OCI-LY3 (cell line): Measurements from ENCODE around the gene CPED1.

Experiments
- H2AFZ ChIP-seq: fragments of 200-600, 300-600 bp; shearing (Covaris generic); 2 replicates; pipeline ENCODE4 v1.6.0; 2014; ENCODE audit warnings: antibody characterized with exemption, low read depth, low read length
- H3K27ac ChIP-seq: fragments of 200-600, 300-600 bp; sonication (generic); 2 replicates; pipeline ENCODE4 v1.5.1; 2014; ENCODE audit warnings: mild to moderate bottlenecking, low read length, moderate library complexity, mixed read lengths
- H3K27me3 ChIP-seq: fragments of 200-600, 300-600 bp; sonication (generic); 2 replicates; pipeline ENCODE4 v1.6.1; 2014; ENCODE audit warnings: low read depth, low read length, mixed read lengths
- H3K36me3 ChIP-seq: fragments of 200-600, 300-600 bp; sonication (generic); replicated peaks from 2 replicates; pipeline ENCODE3; 2014; ENCODE audit warnings: low read depth, low read length, mixed read lengths
- H3K4me1 ChIP-seq: fragments of 300-600, 200-600 bp; sonication (generic); 2 replicates; pipeline ENCODE4 v1.6.1; 2014; ENCODE audit warnings: low read length, mixed read lengths
- H3K4me2 ChIP-seq: fragments of 200-600, 300-600 bp; sonication (generic); 2 replicates; pipeline ENCODE4 v1.6.1; 2014; ENCODE audit warnings: low read length, mixed read lengths
- H3K4me3 ChIP-seq: fragments of 300-600, 200-600 bp; sonication (generic); 2 replicates; pipeline ENCODE4 v1.5.1; 2014; ENCODE audit warnings: antibody characterized with exemption, mild to moderate bottlenecking, low read length, moderate library complexity
- H3K79me2 ChIP-seq: fragments of 300-600, 200-600 bp; shearing (Covaris generic); 2 replicates; pipeline ENCODE4 v1.6.1; 2014; ENCODE audit warnings: mild to moderate bottlenecking, low read length, mixed read lengths
- H3K9ac ChIP-seq: fragments of 300-600, 200-600 bp; shearing (Covaris generic); 2 replicates; pipeline ENCODE4 v1.6.0; 2014; ENCODE audit warnings: mild to moderate bottlenecking, low read length, moderate library complexity
- H3K9me3 ChIP-seq: fragments of 200-600, 300-600 bp; shearing (Covaris generic); 2 replicates; pipeline ENCODE4 v1.6.1; 2014; ENCODE audit warnings: low read length, mixed read lengths; ENCODE audit not compliant: insufficient read depth
- H4K20me1 ChIP-seq: fragments of 200-600, 300-600 bp; sonication (generic); 2 replicates; pipeline ENCODE4 v1.6.1; 2016; ENCODE audit warnings: low read length, mixed read lengths; ENCODE audit not compliant: insufficient read depth
- EZH2phosphoT487 ChIP-seq: fragments of 200-600 bp; shearing (Covaris generic); IDR thresholded peaks from 2 replicates; pipeline ENCODE4 v1.6.1; 2018; ENCODE audit warnings: antibody characterized with exemption, mixed run types, low read depth
- TF ChIP-seq, protein P1 (sequence below): fragments of 200-600, 300-600 bp; sonication (generic); IDR thresholded peaks from 2 replicates; pipeline ENCODE4 v1.5.1; 2014; ENCODE audit warnings: antibody characterized with exemption, low read length, low read depth

The CPED1 gene

DNA sequence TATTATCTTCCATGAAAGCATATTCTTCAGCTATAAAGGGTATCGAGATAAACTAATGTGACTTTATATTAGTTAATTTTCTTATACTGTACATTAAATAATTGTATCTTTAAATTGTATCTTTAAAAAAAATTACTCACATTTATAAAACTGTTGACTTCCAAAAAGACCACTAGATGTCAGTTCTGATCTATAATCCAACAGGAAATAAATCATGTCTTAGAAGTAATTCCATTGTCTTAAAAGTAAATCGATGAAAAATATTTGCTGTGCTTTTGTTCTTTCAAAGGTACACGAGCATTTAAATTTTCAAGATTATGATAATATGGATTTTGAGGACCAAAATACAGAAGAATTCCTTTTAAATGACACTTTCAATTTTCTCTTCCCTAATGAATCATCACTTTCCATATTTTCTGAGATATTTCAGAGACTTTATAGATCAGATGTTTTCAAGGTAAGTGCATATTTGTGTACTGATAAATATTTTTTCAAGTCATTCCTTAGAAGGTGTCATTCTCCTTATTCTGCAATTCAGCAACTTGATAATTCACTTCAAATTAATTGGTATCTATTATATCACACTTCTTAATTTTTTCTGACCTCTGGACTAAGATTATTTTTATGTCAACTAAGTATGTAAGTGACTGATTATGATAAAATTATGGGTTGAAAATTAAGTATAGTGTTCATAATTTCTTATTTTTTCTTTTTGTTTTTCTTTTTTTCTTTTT is 138.5 kb downstream of the CPED1 start:
- Histone ChIP-seq H3K4me3 (no peak overlapping the region), H3K79me2 (no peaks in the 10 kb centered on the region), H2AFZ (no peak overlapping the region), H3K4me1 (no peaks in the 10 kb centered on the region), H3K9ac (no peak overlapping the region), H4K20me1 (no peaks in the 10 kb centered on the region), H3K9me3 (no peaks in the 10 kb centered on the region), H3K27me3 (no peaks in the 10 kb centered on the region), H3K4me2 (0 out of 2 replicates have a peak overlapping the region, but pooled peaks have one; percentile 23), H3K27ac (no peak overlapping the region), H3K36me3 (no peaks in the 10 kb centered on the region)
- TF ChIP-seq, protein P1, sequence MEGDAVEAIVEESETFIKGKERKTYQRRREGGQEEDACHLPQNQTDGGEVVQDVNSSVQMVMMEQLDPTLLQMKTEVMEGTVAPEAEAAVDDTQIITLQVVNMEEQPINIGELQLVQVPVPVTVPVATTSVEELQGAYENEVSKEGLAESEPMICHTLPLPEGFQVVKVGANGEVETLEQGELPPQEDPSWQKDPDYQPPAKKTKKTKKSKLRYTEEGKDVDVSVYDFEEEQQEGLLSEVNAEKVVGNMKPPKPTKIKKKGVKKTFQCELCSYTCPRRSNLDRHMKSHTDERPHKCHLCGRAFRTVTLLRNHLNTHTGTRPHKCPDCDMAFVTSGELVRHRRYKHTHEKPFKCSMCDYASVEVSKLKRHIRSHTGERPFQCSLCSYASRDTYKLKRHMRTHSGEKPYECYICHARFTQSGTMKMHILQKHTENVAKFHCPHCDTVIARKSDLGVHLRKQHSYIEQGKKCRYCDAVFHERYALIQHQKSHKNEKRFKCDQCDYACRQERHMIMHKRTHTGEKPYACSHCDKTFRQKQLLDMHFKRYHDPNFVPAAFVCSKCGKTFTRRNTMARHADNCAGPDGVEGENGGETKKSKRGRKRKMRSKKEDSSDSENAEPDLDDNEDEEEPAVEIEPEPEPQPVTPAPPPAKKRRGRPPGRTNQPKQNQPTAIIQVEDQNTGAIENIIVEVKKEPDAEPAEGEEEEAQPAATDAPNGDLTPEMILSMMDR = peak; percentile 55
- no peak for TF ChIP-seq EZH2phosphoT487

- no peak overlapping the region for H3K4me2 ChIP-seq
- H3K36me3 ChIP-seq = no peaks in the 10 kb centered on the region
- H3K4me3 ChIP-seq = no peak overlapping the region
- H4K20me1 ChIP-seq = no peaks in the 10 kb centered on the region
- TF ChIP-seq EZH2phosphoT487 = no peak
- H2AFZ ChIP-seq = no peak overlapping the region
- H3K9ac ChIP-seq = no peak overlapping the region
- H3K27me3 ChIP-seq = no peaks in the 10 kb centered on the region
- H3K9me3 ChIP-seq = no peaks in the 10 kb centered on the region
- peaks cover 1% of the 10 kb centered on the region; the same call in 1 of the 2 replicates for H3K4me1 ChIP-seq
- H3K27ac ChIP-seq = no peak overlapping the region
- H3K79me2 ChIP-seq = no peaks in the 10 kb centered on the region
These were observed 144.4 kb downstream of the CPED1 start for GRCh38 chr7:121132940-121133339.

DNA sequence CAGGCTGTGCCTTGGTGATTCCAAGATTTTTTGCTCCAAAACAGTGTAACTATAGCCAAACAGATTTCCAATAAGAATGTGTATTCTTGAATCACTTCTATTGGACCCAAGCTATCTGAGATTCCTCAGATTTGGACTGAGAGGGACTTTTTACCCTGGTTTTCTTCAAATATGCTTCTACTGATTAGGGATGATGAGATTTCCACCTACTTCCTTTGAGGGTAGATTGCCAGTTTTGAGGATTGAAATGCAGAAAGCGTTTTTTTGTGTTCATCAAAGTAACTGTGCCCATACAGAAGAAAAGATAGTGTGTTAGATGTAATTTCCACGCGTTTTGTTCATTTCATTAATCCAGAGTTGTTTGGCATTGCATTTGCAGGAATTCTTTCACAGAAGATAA is 144.9 kb downstream of the CPED1 start:
- Histone ChIP-seq H3K27ac (no peak overlapping the region), H3K4me2 (no peak overlapping the region), H3K4me3 (no peak overlapping the region)

GRCh38 chr7:121137580-121137979 is 149.1 kb downstream of the CPED1 start:
- peak overlapping the region; percentile 86; the same call in 1 of the 2 replicates for H3K4me2 ChIP-seq
- H4K20me1 ChIP-seq = no peaks in the 10 kb centered on the region
- no peaks in the 10 kb centered on the region for H3K36me3 ChIP-seq
- TF ChIP-seq, protein P1 = no peak
- no peak for TF ChIP-seq EZH2phosphoT487
- no peak overlapping the region for H3K4me3 ChIP-seq
- H3K9me3 ChIP-seq = no peaks in the 10 kb centered on the region
- peaks cover 7% of the 10 kb centered on the region; the same call in 1 of the 2 replicates for H3K4me1 ChIP-seq
- H3K79me2 ChIP-seq = no peaks in the 10 kb centered on the region
- no peak overlapping the region for H3K9ac ChIP-seq
- no peaks in the 10 kb centered on the region for H3K27me3 ChIP-seq
- no peak overlapping the region for H3K27ac ChIP-seq
- no peak overlapping the region for H2AFZ ChIP-seq

More for the DNA sequence above, 144.9 kb downstream of the CPED1 start:
- no peaks in the 10 kb centered on the region for H3K36me3 ChIP-seq
- H3K9ac ChIP-seq = no peak overlapping the region
- H3K79me2 ChIP-seq = no peaks in the 10 kb centered on the region
- no peaks in the 10 kb centered on the region for H4K20me1 ChIP-seq
- H3K4me1 ChIP-seq = peaks cover 4% of the 10 kb centered on the region; the same call in 1 of the 2 replicates
- no peaks in the 10 kb centered on the region for H3K27me3 ChIP-seq
- TF ChIP-seq, protein P1 = no peak
- TF ChIP-seq EZH2phosphoT487 = no peak
- no peaks in the 10 kb centered on the region for H3K9me3 ChIP-seq
- no peak overlapping the region for H2AFZ ChIP-seq
